ENCODE results near the gene VEZF1. TPM values are rescaled to one million over a fixed set of nuclear protein-coding genes. Genes with fewer than 3 reads are reported as not detected.
A peak's percentile ranks its signal among the peaks of the same experiment; 100 is the strongest.

The VEZF1 gene
- total RNA-seq, 1 experiment from 2014 or later = 50.9 TPM

GRCh38 chr17:57986841-57987580, 1.0 kb downstream of the VEZF1 start:
- ChIA-PET POLR2A (ENCODE audit: unreplicated experiment) (interaction anchor here (1.0 kb wide), 1 partner anchor 35 kb away, joined by 5 read pairs; no protein-coding TSS in a partner anchor), CTCF (interaction anchor here (0.5 to 1.2 kb wide), 6 partner anchors 8 to 251 kb away, joined by 3 to 10 read pairs (median 4); no protein-coding TSS in a partner anchor)
- Histone ChIP-seq H3K4me1 (replicated peaks; ENCODE audit: insufficient read depth) (peaks cover 29% of the 10 kb centered on the region), H3K9me2 (ENCODE audit: insufficient read depth) (no peaks in the 10 kb centered on the region), H3F3A (ENCODE audit: insufficient read depth, low read depth) (peaks cover 50% of the 10 kb centered on the region), H3K27me3 (ENCODE audit: insufficient read depth, low read depth) (no peaks in the 10 kb centered on the region), H3K9me3 (ENCODE audit: insufficient read depth, low read depth) (no peaks in the 10 kb centered on the region), H3K4me2 (peak overlapping the region; percentile 87), H4K20me1 (ENCODE audit: insufficient read depth) (peaks cover 5% of the 10 kb centered on the region; the same call in 1 of the 2 replicates), H3K4me3 (peak overlapping the region; percentile 62), H2AFZ (peak overlapping the region; percentile 77), H3K27ac (peak overlapping the region; percentile 36), H3K36me3 (ENCODE audit: low read depth) (peaks cover 30% of the 10 kb centered on the region), H3K79me2 (ENCODE audit: low read depth) (peaks cover 56% of the 10 kb centered on the region)
- no peak for TF ChIP-seq EZH2 (IDR thresholded peaks at IDR 0.05; ENCODE audit: low read depth)
- no peak for TF ChIP-seq CTCF (conservative IDR thresholded peaks at IDR 0.05)
- BruUV-seq (replicated peaks) = TSS peak; percentile 42
- DNase-seq = peak in 1 of 2 experiments; percentile 54
- intact Hi-C loops (cut with micrococcal nuclease; ENCODE audit: unreplicated experiment) = loop anchor here (1.0 to 2.0 kb wide), 2 partner anchors 38 to 112 kb away; no protein-coding TSS in a partner anchor

GRCh38 chr17:57985675-57985974, 2.4 kb downstream of the VEZF1 start:
- no TSS peak for BruUV-seq (replicated peaks)
- DNase-seq = peak in 1 of 2 experiments; percentile 92
- ChIA-PET CTCF (interaction anchor here (0.6 to 1.2 kb wide), 4 partner anchors 32 to 126 kb away, joined by 3 to 6 read pairs (median 4); no protein-coding TSS in a partner anchor), POLR2A (ENCODE audit: unreplicated experiment) (interaction anchor here (0.7 kb wide), 1 partner anchor 110 kb away, joined by 3 read pairs; no protein-coding TSS in a partner anchor)
- Histone ChIP-seq H3K36me3 (ENCODE audit: low read depth) (peaks cover 44% of the 10 kb centered on the region), H3K27me3 (ENCODE audit: insufficient read depth, low read depth) (no peaks in the 10 kb centered on the region), H2AFZ (no peak overlapping the region), H3K9me3 (ENCODE audit: insufficient read depth, low read depth) (no peaks in the 10 kb centered on the region), H3K9me2 (ENCODE audit: insufficient read depth) (no peaks in the 10 kb centered on the region), H3K27ac (peak overlapping the region; percentile 77), H3K4me2 (peak overlapping the region; percentile 87), H4K20me1 (ENCODE audit: insufficient read depth) (peaks cover 15% of the 10 kb centered on the region; the same call in 1 of the 2 replicates), H3F3A (ENCODE audit: insufficient read depth, low read depth) (peaks cover 40% of the 10 kb centered on the region), H3K4me3 (peak overlapping the region; percentile 41; the same call in 1 of the 2 replicates), H3K79me2 (ENCODE audit: low read depth) (peaks cover 70% of the 10 kb centered on the region), H3K4me1 (replicated peaks; ENCODE audit: insufficient read depth) (peaks cover 29% of the 10 kb centered on the region)
- intact Hi-C loops (cut with micrococcal nuclease; ENCODE audit: unreplicated experiment) = loop anchor here (1.0 kb wide), 1 partner anchor 92 kb away; no protein-coding TSS in a partner anchor
- TF ChIP-seq CTCF (conservative IDR thresholded peaks at IDR 0.05) (no peak), EZH2 (IDR thresholded peaks at IDR 0.05; ENCODE audit: low read depth) (no peak)

GRCh38 chr17:57984936-57985674, 2.9 kb downstream of the VEZF1 start:
- CTCF ChIA-PET = interaction anchor here (0.6 to 1.1 kb wide), 3 partner anchors 31 to 138 kb away, joined by 3 to 4 read pairs (median 4); no protein-coding TSS in a partner anchor
- TF ChIP-seq CTCF (conservative IDR thresholded peaks at IDR 0.05) (no peak), EZH2 (IDR thresholded peaks at IDR 0.05; ENCODE audit: low read depth) (no peak)
- Histone ChIP-seq H3K9me3 (ENCODE audit: insufficient read depth, low read depth) (no peaks in the 10 kb centered on the region), H3K27ac (peak overlapping the region; percentile 77), H2AFZ (no peak overlapping the region), H3K9me2 (ENCODE audit: insufficient read depth) (no peaks in the 10 kb centered on the region), H3K27me3 (ENCODE audit: insufficient read depth, low read depth) (no peaks in the 10 kb centered on the region), H3K36me3 (ENCODE audit: low read depth) (peaks cover 50% of the 10 kb centered on the region), H3K4me2 (peak overlapping the region; percentile 87), H3K4me1 (replicated peaks; ENCODE audit: insufficient read depth) (peaks cover 29% of the 10 kb centered on the region), H3K79me2 (ENCODE audit: low read depth) (peaks cover 70% of the 10 kb centered on the region), H3K4me3 (peak overlapping the region; percentile 41; the same call in 1 of the 2 replicates), H3F3A (ENCODE audit: insufficient read depth, low read depth) (peaks cover 34% of the 10 kb centered on the region), H4K20me1 (ENCODE audit: insufficient read depth) (peaks cover 15% of the 10 kb centered on the region; the same call in 1 of the 2 replicates)
- DNase-seq = no peak
- no TSS peak for BruUV-seq (replicated peaks)
- POLR2A ChIA-PET (ENCODE audit: unreplicated experiment) = no interaction called here
- intact Hi-C loops (cut with micrococcal nuclease; ENCODE audit: unreplicated experiment) = loop anchor here (1.0 kb wide), 1 partner anchor 92 kb away; no protein-coding TSS in a partner anchor
